SK-N-MC (cell line): ENCODE results near the gene GNG11.

ENCODE experiments used
- DNase-seq: peaks from one replicate; pipeline ENCODE4 v3.0.0-alpha.2; 2011; ENCODE audit warnings: low read depth, low spot score
- H3K27ac ChIP-seq: fragments of 200-600 bp; sonication (generic); 2 replicates; pipeline ENCODE4 v1.5.1; 2016; ENCODE audit warnings: mixed run types
- H3K36me3 ChIP-seq: fragments of 200-600 bp; sonication (generic); 2 replicates; pipeline ENCODE4 v1.6.1; 2017; ENCODE audit warnings: antibody characterized with exemption, low read length, mixed read lengths; ENCODE audit not compliant: insufficient read depth
- H3K4me3 ChIP-seq: fragments of 200-600 bp; sonication (generic); 2 replicates; pipeline ENCODE4 v1.5.1; 2016
- H3K9ac ChIP-seq: fragments of 200-600 bp; sonication (generic); 2 replicates; pipeline ENCODE4 v1.8.0; 2017; ENCODE audit warnings: mixed run types, mixed read lengths; ENCODE audit not compliant: insufficient read length
- H3K9me3 ChIP-seq: fragments of 200-600 bp; sonication (generic); 2 replicates; pipeline ENCODE4 v1.6.1; 2017; ENCODE audit warnings: low read depth, mild to moderate bottlenecking, antibody characterized with exemption, low read length, moderate library complexity, mixed read lengths
- EZH2 ChIP-seq: fragments of 200-600 bp; sonication (generic); IDR thresholded peaks from one replicate; pipeline ENCODE4 v1.6.1; 2017; ENCODE audit warnings: antibody characterized with exemption
- FOXP2 ChIP-seq: optimal IDR thresholded peaks from 2 replicates; pipeline ENCODE3; 2011; ENCODE audit warnings: mild to moderate bottlenecking, moderate library complexity; ENCODE audit not compliant: insufficient read depth; ENCODE audit errors: extremely low read length, control extremely low read depth
- POLR2AphosphoS5 ChIP-seq: IDR thresholded peaks from 2 replicates; pipeline ENCODE4 v1.6.1; 2012; ENCODE audit warnings: mild to moderate bottlenecking, low read depth, low read length, borderline replicate concordance

The GNG11 gene

GRCh38 chr7:93949423-93949822 is 27.9 kb downstream of the GNG11 start:
- TF ChIP-seq FOXP2 = no peak
- no peak for TF ChIP-seq POLR2AphosphoS5
- no peak for TF ChIP-seq EZH2
- no peak overlapping the region for H3K9ac ChIP-seq
- H3K36me3 ChIP-seq = no peaks in the 10 kb centered on the region
- H3K9me3 ChIP-seq = no peaks in the 10 kb centered on the region
- DNase-seq = no peak
- no peak overlapping the region for H3K4me3 ChIP-seq
- H3K27ac ChIP-seq = no peak overlapping the region

GRCh38 chr7:93955304-93955703 is 33.8 kb downstream of the GNG11 start:
- Histone ChIP-seq H3K4me3 (no peak overlapping the region), H3K36me3 (no peaks in the 10 kb centered on the region), H3K9ac (no peak overlapping the region), H3K27ac (no peak overlapping the region), H3K9me3 (no peaks in the 10 kb centered on the region)
- DNase-seq = no peak
- TF ChIP-seq EZH2 (no peak), POLR2AphosphoS5 (no peak), FOXP2 (no peak)

- TF ChIP-seq EZH2 (no peak), POLR2AphosphoS5 (no peak)
- Histone ChIP-seq H3K27ac (no peak overlapping the region), H3K4me3 (no peak overlapping the region), H3K9me3 (no peaks in the 10 kb centered on the region), H3K36me3 (no peaks in the 10 kb centered on the region), H3K9ac (no peak overlapping the region)
- DNase-seq = no peak
Measured at GRCh38 chr7:93957767-93958166, 36.2 kb downstream of the GNG11 start.

GRCh38 chr7:93958216-93958615 is 36.7 kb downstream of the GNG11 start:
- H3K27ac ChIP-seq = no peak overlapping the region
- no peaks in the 10 kb centered on the region for H3K9me3 ChIP-seq
- H3K36me3 ChIP-seq = no peaks in the 10 kb centered on the region
- no peak for TF ChIP-seq FOXP2
- no peak overlapping the region for H3K9ac ChIP-seq
- H3K4me3 ChIP-seq = no peak overlapping the region
- DNase-seq = no peak

- DNase-seq = no peak
- TF ChIP-seq POLR2AphosphoS5 (no peak), FOXP2 (no peak), EZH2 (no peak)
- Histone ChIP-seq H3K9me3 (no peaks in the 10 kb centered on the region), H3K9ac (no peak overlapping the region), H3K27ac (no peak overlapping the region), H3K4me3 (no peak overlapping the region), H3K36me3 (no peaks in the 10 kb centered on the region)
Measured at GRCh38 chr7:93958651-93959050, 37.1 kb downstream of the GNG11 start.

- H3K36me3 ChIP-seq = no peaks in the 10 kb centered on the region
- H3K9ac ChIP-seq = no peak overlapping the region
- H3K4me3 ChIP-seq = no peak overlapping the region
- TF ChIP-seq EZH2 = no peak
- TF ChIP-seq FOXP2 = no peak
- TF ChIP-seq POLR2AphosphoS5 = no peak
- no peak for DNase-seq
- no peak overlapping the region for H3K27ac ChIP-seq
- H3K9me3 ChIP-seq = no peaks in the 10 kb centered on the region
Measured at GRCh38 chr7:93960986-93961385, 39.5 kb downstream of the GNG11 start.

- H3K9ac ChIP-seq = no peak overlapping the region
- peak overlapping the region; percentile 79 for H3K27ac ChIP-seq
- no peak for DNase-seq
- H3K4me3 ChIP-seq = no peak overlapping the region; the same call in 1 of the 2 replicates
- H3K36me3 ChIP-seq = no peaks in the 10 kb centered on the region
- no peaks in the 10 kb centered on the region for H3K9me3 ChIP-seq
- TF ChIP-seq POLR2AphosphoS5 (no peak), EZH2 (no peak), FOXP2 (no peak)
Measured at GRCh38 chr7:93964262-93964661, 42.7 kb downstream of the GNG11 start.

GRCh38 chr7:93964813-93965212 is 43.3 kb downstream of the GNG11 start:
- peak overlapping the region; percentile 25 for H3K9ac ChIP-seq
- H3K4me3 ChIP-seq = peak overlapping the region; percentile 43
- TF ChIP-seq POLR2AphosphoS5 = peak; percentile 20; the same call in 1 of the 2 replicates
- no peak for TF ChIP-seq EZH2
- TF ChIP-seq FOXP2 = no peak
- DNase-seq = peak; percentile 35
- H3K36me3 ChIP-seq = no peaks in the 10 kb centered on the region
- H3K9me3 ChIP-seq = no peaks in the 10 kb centered on the region
- H3K27ac ChIP-seq = peak overlapping the region; percentile 79

- no peaks in the 10 kb centered on the region for H3K9me3 ChIP-seq
- H3K9ac ChIP-seq = no peak overlapping the region
- no peak overlapping the region for H3K27ac ChIP-seq
Measured at GRCh38 chr7:93968911-93969620, 47.5 kb downstream of the GNG11 start.

More at GRCh38 chr7:93968911-93969620, 47.5 kb downstream of the GNG11 start:
- Histone ChIP-seq H3K36me3 (no peaks in the 10 kb centered on the region), H3K4me3 (no peak overlapping the region)
- TF ChIP-seq FOXP2 = no peak
- TF ChIP-seq POLR2AphosphoS5 = no peak
- no peak for TF ChIP-seq EZH2
- no peak for DNase-seq
